Measurements from ENCODE around the gene S100A5.

The S100A5 gene

GRCh38 chr1:153532181-153532580, 8.6 kb downstream of the S100A5 start:
- Histone ChIP-seq H3K9me3 (replicated peaks; ENCODE audit: insufficient read depth, low read length) (no peaks in the 10 kb centered on the region), H3K36me3 (replicated peaks; ENCODE audit: insufficient read depth, low read length) (no peaks in the 10 kb centered on the region), H3K79me2 (ENCODE audit: low read length) (no peaks in the 10 kb centered on the region), H4K20me1 (ENCODE audit: insufficient read depth, low read length) (no peaks in the 10 kb centered on the region), H3K4me1 (ENCODE audit: low read length) (peaks cover 9% of the 10 kb centered on the region), H3K27me3 (replicated peaks; ENCODE audit: insufficient read depth, low read length) (no peaks in the 10 kb centered on the region), H3K9me2 (replicated peaks; ENCODE audit: insufficient read depth, low read length) (no peaks in the 10 kb centered on the region), H2AFZ (ENCODE audit: low read length) (peak overlapping the region; percentile 75), H3F3A (ENCODE audit: insufficient read depth, low read length) (no peaks in the 10 kb centered on the region), H3K9ac (ENCODE audit: low read length) (no peak overlapping the region), H3K4me2 (ENCODE audit: low read depth, low read length) (peak overlapping the region; percentile 56; the same call in 1 of the 2 replicates), H3K4me3 (ENCODE audit: low read length) (0 out of 2 replicates have a peak overlapping the region, but pooled peaks have one; percentile 25), H3K27ac (ENCODE audit: low read length) (no peak overlapping the region)
- TF ChIP-seq CTCF (IDR thresholded peaks at IDR 0.05; ENCODE audit: low read length) (no peak), EZH2phosphoT487 (IDR thresholded peaks at IDR 0.05; ENCODE audit: low read length) (no peak), EZH2 (optimal IDR thresholded peaks at IDR 0.05; ENCODE audit: low read depth, low read length) (no peak)
- no peak for DNase-seq

GRCh38 chr1:153531638-153532037, 9.1 kb downstream of the S100A5 start:
- Histone ChIP-seq H3K27ac (ENCODE audit: low read length) (no peak overlapping the region), H3K9ac (ENCODE audit: low read length) (no peak overlapping the region), H3K4me3 (ENCODE audit: low read length) (no peak overlapping the region), H3K9me2 (replicated peaks; ENCODE audit: insufficient read depth, low read length) (no peaks in the 10 kb centered on the region), H3F3A (ENCODE audit: insufficient read depth, low read length) (no peaks in the 10 kb centered on the region), H3K79me2 (ENCODE audit: low read length) (no peaks in the 10 kb centered on the region), H4K20me1 (ENCODE audit: insufficient read depth, low read length) (no peaks in the 10 kb centered on the region), H3K9me3 (replicated peaks; ENCODE audit: insufficient read depth, low read length) (no peaks in the 10 kb centered on the region), H2AFZ (ENCODE audit: low read length) (no peak overlapping the region), H3K4me1 (ENCODE audit: low read length) (peaks cover 9% of the 10 kb centered on the region), H3K4me2 (ENCODE audit: low read depth, low read length) (no peak overlapping the region), H3K27me3 (replicated peaks; ENCODE audit: insufficient read depth, low read length) (no peaks in the 10 kb centered on the region), H3K36me3 (replicated peaks; ENCODE audit: insufficient read depth, low read length) (no peaks in the 10 kb centered on the region)
- DNase-seq: no peak
- TF ChIP-seq EZH2 (optimal IDR thresholded peaks at IDR 0.05; ENCODE audit: low read depth, low read length) (no peak), CTCF (IDR thresholded peaks at IDR 0.05; ENCODE audit: low read length) (no peak), EZH2phosphoT487 (IDR thresholded peaks at IDR 0.05; ENCODE audit: low read length) (no peak)

GRCh38 chr1:153527683-153528040, 13.1 kb downstream of the S100A5 start:
- DNase-seq: no peak
- H3K36me3 ChIP-seq (replicated peaks; ENCODE audit: insufficient read depth, low read length): no peaks in the 10 kb centered on the region
- H3K9ac ChIP-seq (ENCODE audit: low read length): no peak overlapping the region
- H3F3A ChIP-seq (ENCODE audit: insufficient read depth, low read length): no peaks in the 10 kb centered on the region
- no peaks in the 10 kb centered on the region for H3K9me2 ChIP-seq (replicated peaks; ENCODE audit: insufficient read depth, low read length)
- no peaks in the 10 kb centered on the region for H3K9me3 ChIP-seq (replicated peaks; ENCODE audit: insufficient read depth, low read length)
- no peak overlapping the region for H2AFZ ChIP-seq (ENCODE audit: low read length)
- H3K4me2 ChIP-seq (ENCODE audit: low read depth, low read length): no peak overlapping the region
- H4K20me1 ChIP-seq (ENCODE audit: insufficient read depth, low read length): no peaks in the 10 kb centered on the region
- H3K27ac ChIP-seq (ENCODE audit: low read length): no peak overlapping the region
- no peak overlapping the region for H3K4me3 ChIP-seq (ENCODE audit: low read length)
- H3K27me3 ChIP-seq (replicated peaks; ENCODE audit: insufficient read depth, low read length): no peaks in the 10 kb centered on the region
- H3K79me2 ChIP-seq (ENCODE audit: low read length): no peaks in the 10 kb centered on the region
- H3K4me1 ChIP-seq (ENCODE audit: low read length): peaks cover 7% of the 10 kb centered on the region
- TF ChIP-seq EZH2 (optimal IDR thresholded peaks at IDR 0.05; ENCODE audit: low read depth, low read length) (no peak), EZH2phosphoT487 (IDR thresholded peaks at IDR 0.05; ENCODE audit: low read length) (no peak), CTCF (IDR thresholded peaks at IDR 0.05; ENCODE audit: low read length) (no peak)

All from MM.1S (cell line).